ENCODE data around the gene ADAM15.

ADAM15 gene

DNA sequence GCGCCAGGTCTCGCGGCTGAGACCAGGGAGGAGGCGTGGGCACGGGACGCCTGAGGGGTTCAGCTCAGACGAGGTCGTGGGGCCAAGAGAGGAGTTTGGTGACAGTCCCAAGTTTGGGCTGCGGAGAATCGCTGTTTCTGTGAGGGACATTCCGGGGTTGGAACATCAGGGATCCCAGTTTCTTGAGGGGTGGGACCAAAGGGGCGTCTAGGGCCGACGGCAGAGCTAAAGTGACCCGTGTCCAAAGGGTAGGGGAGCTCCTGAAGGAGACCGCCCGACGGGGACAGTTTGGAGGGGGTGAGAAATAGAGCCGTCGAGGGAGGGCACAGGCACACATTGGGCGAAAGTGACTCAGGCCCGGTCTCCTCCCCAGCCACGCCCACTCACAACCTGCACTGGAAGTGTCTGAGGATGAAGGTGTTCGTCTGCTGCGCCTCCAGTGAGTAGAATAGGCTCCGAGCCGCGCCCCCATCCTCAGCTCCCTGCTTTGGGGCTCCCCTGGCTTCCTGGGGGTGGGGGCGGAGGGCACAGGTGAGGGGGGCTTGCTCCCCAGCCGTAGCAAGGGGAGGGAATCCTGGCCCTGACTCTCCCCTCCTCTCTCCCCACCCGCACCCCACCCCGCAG is 34.5 kb downstream of the ADAM15 start (continued):
- TF ChIP-seq, protein P1, sequence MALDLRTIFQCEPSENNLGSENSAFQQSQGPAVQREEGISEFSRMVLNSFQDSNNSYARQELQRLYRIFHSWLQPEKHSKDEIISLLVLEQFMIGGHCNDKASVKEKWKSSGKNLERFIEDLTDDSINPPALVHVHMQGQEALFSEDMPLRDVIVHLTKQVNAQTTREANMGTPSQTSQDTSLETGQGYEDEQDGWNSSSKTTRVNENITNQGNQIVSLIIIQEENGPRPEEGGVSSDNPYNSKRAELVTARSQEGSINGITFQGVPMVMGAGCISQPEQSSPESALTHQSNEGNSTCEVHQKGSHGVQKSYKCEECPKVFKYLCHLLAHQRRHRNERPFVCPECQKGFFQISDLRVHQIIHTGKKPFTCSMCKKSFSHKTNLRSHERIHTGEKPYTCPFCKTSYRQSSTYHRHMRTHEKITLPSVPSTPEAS (tag by site-specific recombination; IDR thresholded peaks at IDR 0.05): no peak
- TF ChIP-seq ZBTB7A (tag by site-specific recombination; IDR thresholded peaks at IDR 0.05; ENCODE audit: low read depth): 0 out of 2 replicates have a peak, but pooled peaks have one; percentile 66
- peak; percentile 94 for TF ChIP-seq ZNF223 (tag by site-specific recombination; IDR thresholded peaks at IDR 0.05)
- no peak for TF ChIP-seq ZNF350 (tag by site-specific recombination; IDR thresholded peaks at IDR 0.05)
- TF ChIP-seq KLF8 (tag by site-specific recombination; IDR thresholded peaks at IDR 0.05): peak; percentile 71
- TF ChIP-seq ZNF623 (tag by site-specific recombination; IDR thresholded peaks at IDR 0.05): no peak
- TF ChIP-seq ZNF843 (tag by site-specific recombination; IDR thresholded peaks at IDR 0.05): no peak
- TF ChIP-seq ZNF707 (tag by site-specific recombination; IDR thresholded peaks at IDR 0.05): no peak
- TF ChIP-seq, protein P2, sequence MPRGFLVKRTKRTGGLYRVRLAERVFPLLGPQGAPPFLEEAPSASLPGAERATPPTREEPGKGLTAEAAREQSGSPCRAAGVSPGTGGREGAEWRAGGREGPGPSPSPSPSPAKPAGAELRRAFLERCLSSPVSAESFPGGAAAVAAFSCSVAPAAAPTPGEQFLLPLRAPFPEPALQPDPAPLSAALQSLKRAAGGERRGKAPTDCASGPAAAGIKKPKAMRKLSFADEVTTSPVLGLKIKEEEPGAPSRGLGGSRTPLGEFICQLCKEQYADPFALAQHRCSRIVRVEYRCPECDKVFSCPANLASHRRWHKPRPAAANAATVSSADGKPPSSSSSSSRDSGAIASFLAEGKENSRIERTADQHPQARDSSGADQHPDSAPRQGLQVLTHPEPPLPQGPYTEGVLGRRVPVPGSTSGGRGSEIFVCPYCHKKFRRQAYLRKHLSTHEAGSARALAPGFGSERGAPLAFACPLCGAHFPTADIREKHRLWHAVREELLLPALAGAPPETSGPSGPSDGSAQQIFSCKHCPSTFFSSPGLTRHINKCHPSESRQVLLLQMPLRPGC (tag by site-specific recombination; IDR thresholded peaks at IDR 0.05): 0 out of 2 replicates have a peak, but pooled peaks have one; percentile 16
- no peak for TF ChIP-seq ZNF701 (tag by site-specific recombination; IDR thresholded peaks at IDR 0.05)
- TF ChIP-seq ZNF514 (tag by site-specific recombination; IDR thresholded peaks at IDR 0.05): no peak
- TF ChIP-seq, protein P3, sequence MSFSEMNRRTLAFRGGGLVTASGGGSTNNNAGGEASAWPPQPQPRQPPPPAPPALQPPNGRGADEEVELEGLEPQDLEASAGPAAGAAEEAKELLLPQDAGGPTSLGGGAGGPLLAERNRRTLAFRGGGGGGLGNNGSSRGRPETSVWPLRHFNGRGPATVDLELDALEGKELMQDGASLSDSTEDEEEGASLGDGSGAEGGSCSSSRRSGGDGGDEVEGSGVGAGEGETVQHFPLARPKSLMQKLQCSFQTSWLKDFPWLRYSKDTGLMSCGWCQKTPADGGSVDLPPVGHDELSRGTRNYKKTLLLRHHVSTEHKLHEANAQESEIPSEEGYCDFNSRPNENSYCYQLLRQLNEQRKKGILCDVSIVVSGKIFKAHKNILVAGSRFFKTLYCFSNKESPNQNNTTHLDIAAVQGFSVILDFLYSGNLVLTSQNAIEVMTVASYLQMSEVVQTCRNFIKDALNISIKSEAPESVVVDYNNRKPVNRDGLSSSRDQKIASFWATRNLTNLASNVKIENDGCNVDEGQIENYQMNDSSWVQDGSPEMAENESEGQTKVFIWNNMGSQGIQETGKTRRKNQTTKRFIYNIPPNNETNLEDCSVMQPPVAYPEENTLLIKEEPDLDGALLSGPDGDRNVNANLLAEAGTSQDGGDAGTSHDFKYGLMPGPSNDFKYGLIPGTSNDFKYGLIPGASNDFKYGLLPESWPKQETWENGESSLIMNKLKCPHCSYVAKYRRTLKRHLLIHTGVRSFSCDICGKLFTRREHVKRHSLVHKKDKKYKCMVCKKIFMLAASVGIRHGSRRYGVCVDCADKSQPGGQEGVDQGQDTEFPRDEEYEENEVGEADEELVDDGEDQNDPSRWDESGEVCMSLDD (tag by site-specific recombination; IDR thresholded peaks at IDR 0.05): peak; percentile 81
- TF ChIP-seq ZBTB20 (tag by site-specific recombination; IDR thresholded peaks at IDR 0.05): no peak
- TF ChIP-seq HOXD13 (CRISPR knock-in tag; IDR thresholded peaks at IDR 0.05; ENCODE audit: borderline replicate concordance): no peak
- TF ChIP-seq ZNF416 (tag by site-specific recombination; IDR thresholded peaks at IDR 0.05): no peak
- TF ChIP-seq EGR2 (tag by site-specific recombination; IDR thresholded peaks at IDR 0.05; ENCODE audit: low read depth): peak; percentile 59
- no peak for TF ChIP-seq ZNF558 (tag by site-specific recombination; IDR thresholded peaks at IDR 0.05)
- TF ChIP-seq, protein P4, sequence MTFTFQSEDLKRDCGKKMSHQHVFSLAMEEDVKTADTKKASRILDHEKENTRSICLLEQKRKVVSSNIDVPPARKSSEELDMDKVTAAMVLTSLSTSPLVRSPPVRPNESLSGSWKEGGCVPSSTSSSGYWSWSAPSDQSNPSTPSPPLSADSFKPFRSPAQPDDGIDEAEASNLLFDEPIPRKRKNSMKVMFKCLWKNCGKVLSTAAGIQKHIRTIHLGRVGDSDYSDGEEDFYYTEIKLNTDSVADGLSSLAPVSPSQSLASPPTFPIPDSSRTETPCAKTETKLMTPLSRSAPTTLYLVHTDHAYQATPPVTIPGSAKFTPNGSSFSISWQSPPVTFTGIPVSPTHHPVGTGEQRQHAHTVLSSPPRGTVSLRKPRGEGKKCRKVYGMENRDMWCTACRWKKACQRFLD (tag by site-specific recombination; IDR thresholded peaks at IDR 0.05): no peak
- no peak for TF ChIP-seq ZNF664 (tag by site-specific recombination; IDR thresholded peaks at IDR 0.05)
- no peak for TF ChIP-seq ZNF544 (tag by site-specific recombination; IDR thresholded peaks at IDR 0.05)
- TF ChIP-seq ZNF76 (tag by site-specific recombination; IDR thresholded peaks at IDR 0.05; ENCODE audit: borderline replicate concordance, low read depth): no peak
- peak; percentile 68 for TF ChIP-seq ZFHX2 (tag by site-specific recombination; conservative IDR thresholded peaks at IDR 0.05)
- peak; percentile 88 for TF ChIP-seq ZNF777 (tag by site-specific recombination; IDR thresholded peaks at IDR 0.05; ENCODE audit: borderline replicate concordance)
- no peak for TF ChIP-seq ZNF776 (tag by site-specific recombination; IDR thresholded peaks at IDR 0.05; ENCODE audit: borderline replicate concordance)
- TF ChIP-seq, protein P5, sequence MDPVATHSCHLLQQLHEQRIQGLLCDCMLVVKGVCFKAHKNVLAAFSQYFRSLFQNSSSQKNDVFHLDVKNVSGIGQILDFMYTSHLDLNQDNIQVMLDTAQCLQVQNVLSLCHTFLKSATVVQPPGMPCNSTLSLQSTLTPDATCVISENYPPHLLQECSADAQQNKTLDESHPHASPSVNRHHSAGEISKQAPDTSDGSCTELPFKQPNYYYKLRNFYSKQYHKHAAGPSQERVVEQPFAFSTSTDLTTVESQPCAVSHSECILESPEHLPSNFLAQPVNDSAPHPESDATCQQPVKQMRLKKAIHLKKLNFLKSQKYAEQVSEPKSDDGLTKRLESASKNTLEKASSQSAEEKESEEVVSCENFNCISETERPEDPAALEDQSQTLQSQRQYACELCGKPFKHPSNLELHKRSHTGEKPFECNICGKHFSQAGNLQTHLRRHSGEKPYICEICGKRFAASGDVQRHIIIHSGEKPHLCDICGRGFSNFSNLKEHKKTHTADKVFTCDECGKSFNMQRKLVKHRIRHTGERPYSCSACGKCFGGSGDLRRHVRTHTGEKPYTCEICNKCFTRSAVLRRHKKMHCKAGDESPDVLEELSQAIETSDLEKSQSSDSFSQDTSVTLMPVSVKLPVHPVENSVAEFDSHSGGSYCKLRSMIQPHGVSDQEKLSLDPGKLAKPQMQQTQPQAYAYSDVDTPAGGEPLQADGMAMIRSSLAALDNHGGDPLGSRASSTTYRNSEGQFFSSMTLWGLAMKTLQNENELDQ (tag by site-specific recombination; IDR thresholded peaks at IDR 0.05; ENCODE audit: low read depth): no peak
- TF ChIP-seq ZNF791 (tag by site-specific recombination; IDR thresholded peaks at IDR 0.05): no peak
- TF ChIP-seq ZNF670 (tag by site-specific recombination; IDR thresholded peaks at IDR 0.05; ENCODE audit: low read depth): no peak
- TF ChIP-seq, protein P6, sequence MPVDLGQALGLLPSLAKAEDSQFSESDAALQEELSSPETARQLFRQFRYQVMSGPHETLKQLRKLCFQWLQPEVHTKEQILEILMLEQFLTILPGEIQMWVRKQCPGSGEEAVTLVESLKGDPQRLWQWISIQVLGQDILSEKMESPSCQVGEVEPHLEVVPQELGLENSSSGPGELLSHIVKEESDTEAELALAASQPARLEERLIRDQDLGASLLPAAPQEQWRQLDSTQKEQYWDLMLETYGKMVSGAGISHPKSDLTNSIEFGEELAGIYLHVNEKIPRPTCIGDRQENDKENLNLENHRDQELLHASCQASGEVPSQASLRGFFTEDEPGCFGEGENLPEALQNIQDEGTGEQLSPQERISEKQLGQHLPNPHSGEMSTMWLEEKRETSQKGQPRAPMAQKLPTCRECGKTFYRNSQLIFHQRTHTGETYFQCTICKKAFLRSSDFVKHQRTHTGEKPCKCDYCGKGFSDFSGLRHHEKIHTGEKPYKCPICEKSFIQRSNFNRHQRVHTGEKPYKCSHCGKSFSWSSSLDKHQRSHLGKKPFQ (tag by site-specific recombination; IDR thresholded peaks at IDR 0.05): no peak

Data from HEK293 (cell line).